ENCODE measurements around the gene ENSA.

- TF ChIP-seq CTCF (conservative IDR thresholded peaks at IDR 0.05; ENCODE audit: low read length) (no peak), EZH2phosphoT487 (IDR thresholded peaks at IDR 0.05; ENCODE audit: borderline replicate concordance) (no peak)
These were observed 7.0 kb downstream of the ENSA start for GRCh38 chr1:150622303-150622975.

Data from Loucy (cell line).